Adrenal gland (tissue), 19 donors: ENCODE data around the gene HSP90AA1. TPM values are rescaled to one million over a fixed set of nuclear protein-coding genes. Genes with fewer than 3 reads are reported as not detected.
"Not testable (repeated sequence)": the region's sequence is repeated elsewhere in the genome, so short reads cannot be mapped to it uniquely, and the experiment has no call there.

ENCODE experiments used
- DNase-seq, 7 donors: peaks; one replicate each; pipeline ENCODE4 v3.0.0-alpha.2; 2019 to 2020
- H3K27ac ChIP-seq, 5 donors: fragments of 200-600 bp; sonication (generic) in 4 of 5; 1 replicate in 3 of 5; 2 replicates in 2 of 5; pipeline versions ENCODE4 v1.5.1 to v1.8.0; 2016 to 2020; ENCODE audit warnings: mild to moderate bottlenecking in 1 of 5
- H3K27me3 ChIP-seq: fragments of 200-600 bp; 2 replicates; pipeline ENCODE4 v1.8.0; 2021
- H3K36me3 ChIP-seq, 2 donors: fragments of 200-600 bp; replicated peaks in 1 of 2; 1 replicate in 1 of 2; 2 replicates in 1 of 2; pipeline versions ENCODE4 v1.5.1 to v1.8.0; 2018 to 2022
- H3K4me1 ChIP-seq, 2 donors: fragments of 200-600 bp; replicated peaks in 1 of 2; 1 replicate in 1 of 2; 2 replicates in 1 of 2; pipeline versions ENCODE4 v1.5.1 to v1.8.0; 2018 to 2021
- H3K4me3 ChIP-seq, 4 donors: fragments of 200-600 bp; sonication (generic) in 3 of 4; one replicate each; pipeline ENCODE4 v1.5.1; 2016 to 2018
- H3K9me3 ChIP-seq, 3 donors: fragments of 200-600 bp; sonication (generic) in 1 of 3; replicated peaks in 1 of 3; 1 replicate in 2 of 3; 2 replicates in 1 of 3; pipeline versions ENCODE4 v1.5.1 to v1.8.0; 2016 to 2021
- POLR2A ChIP-seq, 2 donors: fragments of 450-650 bp; IDR thresholded peaks; one replicate each; pipeline ENCODE4 v1.6.1; 2017; ENCODE audit warnings: antibody characterized with exemption in 2 of 2, mild to moderate bottlenecking in 2 of 2, moderate library complexity in 1 of 2
- WGBS, 4 donors: extraction: QIAGEN DNeasy Blood & Tissue Kit in 2 of 4; methylation state at CpG; one replicate each; pipeline versions ENCODE4 v1.1.5 to v1.1.7; 2013 to 2017; 5-methylcytosine and 5-hydroxymethylcytosine counted together
- intact Hi-C, 2 donors: fragments of 100-400 bp; cut with DNase I; formaldehyde crosslinking; loops; one replicate each; pipeline versions ENCODE4 v1.14.1 to v1.15.0; 2022 to 2023
- long read RNA-seq, 10 donors: library from polyadenylated mRNA in 3 of 10; unstranded in 2 of 10; stranded (forward) in 1 of 10; transcript quantifications; one replicate each; pipeline ENCODE4 v2.0.0 and lab custom pipeline, GENCODE V29; 2021 to 2026
- polyA plus RNA-seq, 3 donors: library from polyadenylated mRNA; stranded (reverse); fragments of 200-250 nt in 2 of 3; fragments of 350-450 nt in 1 of 3; fragmentation: Illumina TruSeq in 1 of 3; extraction: RNeasy Lipid Tissue Mini Kit (QIAGEN cat#74804) in 1 of 3; gene quantifications; one replicate each; pipeline ENCODE4 v1.2.3, GENCODE V29; 2013 to 2014
- total RNA-seq, 9 donors: library from RNA; depleted of rRNA in 4 of 9; stranded (reverse); fragments of >200 nt in 4 of 9; fragments of 120-200 nt in 1 of 9; fragmentation: NEBNext Ultra II Directional in 1 of 9; extraction: Animal tissue kit (Norgen Biotek cat#: 25700) in 1 of 9; gene quantifications; one replicate each; pipeline versions ENCODE4 v1.1.0 to v1.2.4, GENCODE V29; 2013 to 2023
- TF ChIP-seq, protein P1 (sequence below), 6 experiments: fragments of 450-650 bp in 4 of 6; fragments of 200-600 bp in 2 of 6; sonication (generic) in 1 of 6; IDR thresholded peaks; 1 replicate in 5 of 6; 2 replicates in 1 of 6; pipeline versions ENCODE4 v1.5.1 to v1.8.0; 2016 to 2021; ENCODE audit warnings: antibody characterized with exemption in 6 of 6, mild to moderate bottlenecking in 2 of 6, moderate library complexity in 1 of 6
- donor health status: healthy with polysubstance abuse.
- donor health status: Bipolar disorder and iron deficiency.
- donor health status: DM: yes; HTN: yes; CAD: no.
- donor health status: DM: no; HTN: no; CAD: no.
- donor health status: DM: no; HTN: no; CAD: no.
- donor health status: DM: yes; HTN: yes; CAD: no.

HSP90AA1 gene
- total RNA-seq, result 100 to 1,000 TPM; 272 to 634 (median 424) TPM
- polyA plus RNA-seq, result 1,000 to 10,000 TPM in 1 of 3 donors, 100 to 1,000 TPM in 2; 293 to 1,666 (median 388) TPM
- long read RNA-seq, donor 1, transcript HSP90AA1-201 (11 exons, 3,379 nt), result major isoform, 42 of 867 reads
- long read RNA-seq, donor 1, transcript HSP90AA1-205 (2 exons, 429 nt), result minor isoform, 26 of 867 reads
- long read RNA-seq, donor 1, partial matches to known transcripts, result 796 of 867 reads
- long read RNA-seq, donor 1, other reads (novel, unspliced or antisense), result 0 of 867 reads
- long read RNA-seq, donor 2, transcript HSP90AA1-205 (2 exons, 429 nt), result major isoform, 31 of 775 reads
- long read RNA-seq, donor 2, transcript HSP90AA1-201 (11 exons, 3,379 nt), result minor isoform, 27 of 775 reads
- long read RNA-seq, donor 2, partial matches to known transcripts, result 714 of 775 reads
- long read RNA-seq, donor 2, other reads (novel, unspliced or antisense), result 0 of 775 reads
- long read RNA-seq, donor 3, transcript HSP90AA1-206 (2 exons, 552 nt), result minor isoform, 11 of 963 reads
- long read RNA-seq, donor 3, transcript HSP90AA1-205 (2 exons, 429 nt), result major isoform, 40 of 963 reads
- long read RNA-seq, donor 3, transcript HSP90AA1-201 (11 exons, 3,379 nt), result minor isoform, 16 of 963 reads
- long read RNA-seq, donor 3, partial matches to known transcripts, result 895 of 963 reads
- long read RNA-seq, donor 3, other reads (novel, unspliced or antisense), result 0 of 963 reads
- long read RNA-seq, donor 4, partial matches to known transcripts, result 247 of 261 reads
- long read RNA-seq, donor 4, other reads (novel, unspliced or antisense), result 11 of 261 reads
- long read RNA-seq, donor 5, transcript HSP90AA1-201 (11 exons, 3,379 nt), result major isoform, 503 of 663 reads
- long read RNA-seq, donor 5, transcript HSP90AA1-205 (2 exons, 429 nt), result minor isoform, 9 of 663 reads
- long read RNA-seq, donor 5, partial matches to known transcripts, result 124 of 663 reads
- long read RNA-seq, donor 5, other reads (novel, unspliced or antisense), result 23 of 663 reads
- long read RNA-seq, donor 6, partial matches to known transcripts, result 177 of 187 reads
- long read RNA-seq, donor 6, other reads (novel, unspliced or antisense), result 8 of 187 reads
- long read RNA-seq, donor 7, transcript HSP90AA1-201 (11 exons, 3,379 nt), result minor isoform, 17 of 377 reads
- long read RNA-seq, donor 7, transcript HSP90AA1-205 (2 exons, 429 nt), result major isoform, 18 of 377 reads
- long read RNA-seq, donor 7, partial matches to known transcripts, result 342 of 377 reads
- long read RNA-seq, donor 7, other reads (novel, unspliced or antisense), result 0 of 377 reads
- long read RNA-seq, donor 8, transcript HSP90AA1-205 (2 exons, 429 nt), result minor isoform, 11 of 818 reads
- long read RNA-seq, donor 8, transcript HSP90AA1-201 (11 exons, 3,379 nt), result major isoform, 89 of 818 reads
- long read RNA-seq, donor 8, partial matches to known transcripts, result 716 of 818 reads
- long read RNA-seq, donor 8, other reads (novel, unspliced or antisense), result 0 of 818 reads
- long read RNA-seq, donor 9, transcript HSP90AA1-201 (11 exons, 3,379 nt), result minor isoform, 11 of 734 reads
- long read RNA-seq, donor 9, transcript HSP90AA1-205 (2 exons, 429 nt), result major isoform, 28 of 734 reads
- long read RNA-seq, donor 9, partial matches to known transcripts, result 693 of 734 reads
- long read RNA-seq, donor 9, other reads (novel, unspliced or antisense), result 0 of 734 reads
- long read RNA-seq, donor 10, transcript HSP90AA1-201 (11 exons, 3,379 nt), result major isoform, 5 of 118 reads
- long read RNA-seq, donor 10, partial matches to known transcripts, result 110 of 118 reads
- long read RNA-seq, donor 10, other reads (novel, unspliced or antisense), result 0 of 118 reads

DNA sequence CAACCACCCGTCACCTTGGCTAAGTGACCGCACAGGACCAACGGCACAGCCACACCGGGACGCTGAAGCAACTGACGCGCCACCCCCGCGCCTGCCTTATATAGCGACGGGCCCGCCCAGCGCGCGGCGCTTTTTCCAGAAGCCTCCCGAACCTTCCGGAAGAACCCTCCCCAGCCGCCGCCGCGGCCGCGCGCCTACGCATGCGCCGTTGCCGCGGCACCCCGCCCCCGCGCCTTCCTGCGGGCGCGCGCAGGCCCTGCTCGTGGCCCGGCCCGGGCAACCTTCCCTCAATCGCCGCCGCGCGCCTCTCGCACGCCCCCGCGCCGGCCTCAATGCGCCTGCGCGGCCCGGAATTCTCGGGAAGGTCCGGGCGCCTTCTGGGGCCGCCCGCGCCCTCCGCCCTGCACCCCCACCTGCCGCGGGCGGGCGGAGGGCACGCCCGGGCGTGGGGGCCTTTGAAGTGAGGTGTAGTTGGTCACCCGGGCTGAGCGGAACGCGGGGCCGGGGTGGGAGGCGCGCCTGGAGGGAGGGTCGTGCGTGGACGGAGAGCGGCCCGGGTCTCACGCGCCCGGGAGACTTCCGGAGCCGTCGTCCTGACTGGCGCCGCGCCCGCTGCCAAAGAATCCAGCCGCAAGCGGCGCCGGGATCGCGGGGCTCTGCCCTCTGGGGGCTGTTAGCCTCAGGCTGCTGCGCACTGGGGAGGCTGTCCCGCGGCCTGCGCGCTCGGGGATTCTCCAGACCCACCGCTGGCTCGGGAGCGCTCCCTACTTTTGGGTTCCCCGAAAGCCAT is at the start of gene HSP90AA1:
Gene HSP90AA1 (minus strand): TSS at position 73 of the 790 bp plus-strand sequence. CDS start 666 bp downstream, outside the sequence.
- intact Hi-C loops, result no loop called here
- TF ChIP-seq, protein P1, sequence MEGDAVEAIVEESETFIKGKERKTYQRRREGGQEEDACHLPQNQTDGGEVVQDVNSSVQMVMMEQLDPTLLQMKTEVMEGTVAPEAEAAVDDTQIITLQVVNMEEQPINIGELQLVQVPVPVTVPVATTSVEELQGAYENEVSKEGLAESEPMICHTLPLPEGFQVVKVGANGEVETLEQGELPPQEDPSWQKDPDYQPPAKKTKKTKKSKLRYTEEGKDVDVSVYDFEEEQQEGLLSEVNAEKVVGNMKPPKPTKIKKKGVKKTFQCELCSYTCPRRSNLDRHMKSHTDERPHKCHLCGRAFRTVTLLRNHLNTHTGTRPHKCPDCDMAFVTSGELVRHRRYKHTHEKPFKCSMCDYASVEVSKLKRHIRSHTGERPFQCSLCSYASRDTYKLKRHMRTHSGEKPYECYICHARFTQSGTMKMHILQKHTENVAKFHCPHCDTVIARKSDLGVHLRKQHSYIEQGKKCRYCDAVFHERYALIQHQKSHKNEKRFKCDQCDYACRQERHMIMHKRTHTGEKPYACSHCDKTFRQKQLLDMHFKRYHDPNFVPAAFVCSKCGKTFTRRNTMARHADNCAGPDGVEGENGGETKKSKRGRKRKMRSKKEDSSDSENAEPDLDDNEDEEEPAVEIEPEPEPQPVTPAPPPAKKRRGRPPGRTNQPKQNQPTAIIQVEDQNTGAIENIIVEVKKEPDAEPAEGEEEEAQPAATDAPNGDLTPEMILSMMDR (IDR thresholded peaks at IDR 0.05), result peak in 1 of 6 experiments; percentile 19
- TF ChIP-seq POLR2A (IDR thresholded peaks at IDR 0.05), result peak; percentile 98 to 99

DNA sequence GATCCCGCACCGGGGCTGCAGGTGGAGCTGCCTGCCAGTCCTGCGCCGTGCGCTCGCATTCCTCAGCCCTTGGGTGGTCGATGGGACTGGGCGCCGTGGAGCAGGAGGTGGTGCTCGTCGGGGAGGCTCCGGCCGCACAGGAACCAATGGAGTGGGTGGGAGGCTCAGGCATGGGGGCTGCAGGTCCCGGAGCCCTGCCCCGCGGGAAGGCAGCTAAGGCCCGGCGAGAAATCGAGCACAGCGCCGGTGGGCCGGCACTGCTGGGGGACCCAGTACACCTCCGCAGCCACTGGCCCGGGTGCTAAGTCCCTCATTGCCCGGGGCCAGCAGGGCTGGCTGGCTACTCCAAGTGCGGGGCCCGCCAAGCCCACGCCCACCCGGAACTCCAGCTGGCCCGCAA is 48.6 kb upstream of the HSP90AA1 start:
- intact Hi-C loops, H3K27ac ChIP-seq, DNase-seq: not testable (repeated sequence)

More for the DNA sequence above, at the start of gene HSP90AA1:
- H3K9me3 ChIP-seq, result no peaks in the 10 kb centered on the region
- peaks cover 0 to 37% of the 10 kb centered on the region in 2 donors for H3K36me3 ChIP-seq
- no peaks in the 10 kb centered on the region for H3K27me3 ChIP-seq
- H3K4me3 ChIP-seq, result peak within 1 kb of the TSS; percentile 43 to 97 (median 68)
- WGBS, 4 donors, result 0% methylated on average over 14 to 106 of the region's 106 CpGs
- H3K4me1 ChIP-seq, result peaks cover 36 to 50% of the 10 kb centered on the region in 2 donors
- peak; percentile 90 to 97 (median 93) for DNase-seq
- H3K27ac ChIP-seq, result peak within 1 kb of the TSS; percentile 85 to 100 (median 99)

DNA sequence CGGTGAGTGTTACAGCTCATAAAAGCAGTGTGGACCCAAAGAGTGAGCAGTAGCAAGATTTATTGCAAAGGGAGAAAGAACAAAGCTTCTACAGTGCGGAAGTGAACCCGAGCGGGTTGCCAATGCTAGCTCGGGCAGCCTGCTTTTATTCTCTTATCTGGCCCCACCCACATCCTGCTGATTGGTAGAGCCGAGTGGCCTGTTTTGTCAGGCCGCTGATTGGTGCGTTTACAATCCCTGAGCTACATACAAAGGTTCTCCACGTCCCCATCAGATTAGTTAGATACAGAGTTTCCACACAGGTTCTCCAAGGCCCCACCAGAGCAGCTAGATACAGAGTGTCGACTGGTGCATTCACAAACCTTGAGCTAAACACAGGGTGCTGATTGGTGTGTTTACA is 47.9 kb upstream of the HSP90AA1 start:
- H3K27me3 ChIP-seq, DNase-seq, H3K4me3 ChIP-seq, intact Hi-C loops, H3K36me3 ChIP-seq, H3K9me3 ChIP-seq, H3K27ac ChIP-seq: not testable (repeated sequence)
- H3K4me1 ChIP-seq, result peaks cover 0 to 11% of the 10 kb centered on the region in 2 donors
- WGBS, 4 donors, result 92 to 95% (median 94%) methylated on average over 8 to 10 of the region's 10 CpGs

More for the DNA sequence above, 48.6 kb upstream of the HSP90AA1 start:
- H3K27me3 ChIP-seq, H3K36me3 ChIP-seq, H3K9me3 ChIP-seq, H3K4me3 ChIP-seq: not testable (repeated sequence)
- H3K4me1 ChIP-seq, result peaks cover 0 to 11% of the 10 kb centered on the region in 2 donors
- 94 to 98% (median 96%) methylated on average over 10 to 30 of the region's 30 CpGs for WGBS, 4 donors

DNA sequence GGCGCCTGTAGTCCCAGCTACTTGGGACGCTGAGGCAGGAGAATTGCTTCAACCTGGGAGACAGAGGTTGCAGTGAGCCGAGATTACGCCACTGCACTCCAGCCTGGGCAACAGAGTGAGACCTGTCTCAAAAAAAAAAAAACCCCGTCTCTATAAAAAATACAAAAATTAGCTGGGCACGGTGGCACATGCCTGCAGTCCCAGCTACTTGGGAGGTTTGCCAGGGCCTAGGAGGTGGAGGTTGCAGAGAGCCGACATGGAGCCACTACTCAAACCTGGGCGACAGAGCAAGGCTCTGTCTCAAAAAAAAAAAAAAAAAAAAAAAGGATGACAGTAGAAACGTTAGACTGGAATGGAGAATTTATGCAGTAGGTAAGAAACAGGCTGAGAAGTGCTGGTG is 47.2 kb upstream of the HSP90AA1 start:
- H3K9me3 ChIP-seq, H3K4me1 ChIP-seq, H3K27me3 ChIP-seq, H3K27ac ChIP-seq, H3K4me3 ChIP-seq, intact Hi-C loops, H3K36me3 ChIP-seq, DNase-seq: not testable (repeated sequence)
- WGBS, 4 donors, result 90 to 95% (median 91%) methylated on average over 9 of the region's 9 CpGs
